Smooth muscle cell (in vitro differentiated cells): ENCODE results near the gene SOHLH1. TPM values are rescaled to one million over a fixed set of nuclear protein-coding genes. Genes with fewer than 3 reads are reported as not detected.

Experiments
- DNase-seq: peaks from one replicate; lab custom pipeline; 2025; ENCODE audit not compliant: unreplicated experiment; lab: John Stamatoyannopoulos, UW
- H2AFZ ChIP-seq: fragments of 200-600 bp; sonication (generic); 2 replicates; pipeline ENCODE4 v1.6.0; 2016; ENCODE audit warnings: antibody characterized with exemption, low read depth, mild to moderate bottlenecking
- H3F3A ChIP-seq: fragments of 200-600 bp; sonication (generic); 2 replicates; pipeline ENCODE4 v1.6.0; 2017; ENCODE audit warnings: antibody characterized with exemption, low read depth
- H3K27ac ChIP-seq: fragments of 200-600 bp; sonication (generic); 2 replicates; pipeline ENCODE4 v1.5.1; 2016; ENCODE audit warnings: low read depth, mild to moderate bottlenecking
- H3K27me3 ChIP-seq: fragments of 200-600 bp; sonication (generic); 2 replicates; pipeline ENCODE4 v1.6.1; 2016; ENCODE audit warnings: low read depth, mild to moderate bottlenecking
- H3K36me3 ChIP-seq: fragments of 200-600 bp; sonication (generic); 2 replicates; pipeline ENCODE4 v1.5.1; 2016; ENCODE audit warnings: low read depth
- H3K4me1 ChIP-seq: fragments of 200-600 bp; sonication (generic); 2 replicates; pipeline ENCODE4 v1.5.1; 2016; ENCODE audit warnings: low read depth
- H3K4me2 ChIP-seq: fragments of 200-600 bp; sonication (generic); 2 replicates; pipeline ENCODE4 v1.6.0; 2016; ENCODE audit warnings: mild to moderate bottlenecking
- H3K4me3 ChIP-seq: fragments of 200-600 bp; sonication (generic); 2 replicates; pipeline ENCODE4 v1.5.1; 2016; ENCODE audit warnings: mild to moderate bottlenecking
- H3K79me2 ChIP-seq: fragments of 200-600 bp; sonication (generic); 2 replicates; pipeline ENCODE4 v1.6.0; 2016; ENCODE audit warnings: low read depth, mild to moderate bottlenecking
- H3K9ac ChIP-seq: fragments of 200-600 bp; sonication (generic); 2 replicates; pipeline ENCODE4 v1.6.0; 2016; ENCODE audit warnings: low read depth
- H3K9me3 ChIP-seq: fragments of 200-600 bp; sonication (generic); replicated peaks from 2 replicates; pipeline ENCODE4 v1.5.1; 2016; ENCODE audit warnings: low read depth
- H4K20me1 ChIP-seq: fragments of 200-600 bp; sonication (generic); 2 replicates; pipeline ENCODE4 v1.6.0; 2016; ENCODE audit warnings: low read depth
- WGBS: methylation state at CpG from one replicate; pipeline ENCODE4 v1.1.7; 2016; ENCODE audit warnings: low lambda C conversion rate; 5-methylcytosine and 5-hydroxymethylcytosine counted together
- polyA plus RNA-seq: library from polyadenylated mRNA; unstranded; fragments of >200 nt; fragmentation: Nextera tagmentation; extraction: Ambion mirVana; gene quantifications from 2 replicates; pipeline ENCODE4 v1.2.1, GENCODE V29; 2016
- total RNA-seq: library from RNA; depleted of rRNA; stranded (reverse); fragments of >200 nt; gene quantifications from 2 replicates; pipeline ENCODE4 v1.2.3, GENCODE V29; 2014
- TF ChIP-seq, protein P1 (sequence below): fragments of 200-600 bp; sonication (generic); IDR thresholded peaks from 2 replicates; pipeline ENCODE4 v1.5.1; 2017; ENCODE audit warnings: borderline replicate concordance, mild to moderate bottlenecking, antibody characterized with exemption; ENCODE audit not compliant: insufficient read depth, poor library complexity, severe bottlenecking

Gene SOHLH1
- total and polyA plus RNA-seq, 2 experiments from 2014 or later: not detected

DNA sequence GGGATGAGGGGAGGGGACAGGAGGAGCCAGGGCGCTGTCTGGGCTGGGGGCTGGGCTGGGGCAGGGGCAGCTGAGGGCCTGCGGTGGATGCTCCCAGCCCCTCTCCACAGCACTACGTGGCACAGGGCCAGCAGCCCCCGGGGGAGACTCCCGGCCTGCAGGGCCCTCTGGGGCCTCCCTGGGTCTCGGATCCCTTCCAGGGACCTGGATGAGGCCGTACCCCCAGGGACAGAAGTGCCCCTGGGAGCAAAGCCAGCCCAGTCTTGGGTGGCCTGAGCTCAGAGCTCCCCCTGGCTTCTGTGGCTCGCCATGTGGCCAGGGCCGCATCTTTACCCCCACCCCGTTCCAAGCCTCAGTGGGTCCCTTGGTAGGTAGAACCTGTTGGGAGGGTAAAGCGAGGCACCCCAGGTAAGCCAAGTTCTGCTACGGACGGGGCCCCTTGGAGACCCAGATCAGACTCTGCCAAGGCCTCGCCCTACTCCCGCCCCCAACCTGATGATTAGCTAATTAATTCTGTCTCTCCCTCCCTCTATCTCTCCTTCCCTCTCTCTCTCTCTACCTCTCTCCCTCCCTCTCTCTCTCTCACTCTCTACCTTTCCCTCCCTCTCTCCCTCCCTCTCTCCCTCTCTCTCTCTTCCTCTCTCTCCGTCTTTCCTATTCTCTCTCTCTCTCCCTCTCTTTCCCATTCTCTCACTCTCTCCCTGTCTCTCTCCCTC lies 27.0 kb upstream of the SOHLH1 start:
- Histone ChIP-seq H2AFZ (no peak overlapping the region), H3K9me3 (no peaks in the 10 kb centered on the region), H3K4me2 (no peak overlapping the region), H3F3A (no peaks in the 10 kb centered on the region), H3K4me3 (no peak overlapping the region), H3K36me3 (no peaks in the 10 kb centered on the region), H3K4me1 (no peaks in the 10 kb centered on the region), H3K27me3 (no peaks in the 10 kb centered on the region), H3K9ac (no peak overlapping the region), H3K27ac (no peak overlapping the region), H3K79me2 (no peaks in the 10 kb centered on the region), H4K20me1 (no peaks in the 10 kb centered on the region)
- TF ChIP-seq, protein P1, sequence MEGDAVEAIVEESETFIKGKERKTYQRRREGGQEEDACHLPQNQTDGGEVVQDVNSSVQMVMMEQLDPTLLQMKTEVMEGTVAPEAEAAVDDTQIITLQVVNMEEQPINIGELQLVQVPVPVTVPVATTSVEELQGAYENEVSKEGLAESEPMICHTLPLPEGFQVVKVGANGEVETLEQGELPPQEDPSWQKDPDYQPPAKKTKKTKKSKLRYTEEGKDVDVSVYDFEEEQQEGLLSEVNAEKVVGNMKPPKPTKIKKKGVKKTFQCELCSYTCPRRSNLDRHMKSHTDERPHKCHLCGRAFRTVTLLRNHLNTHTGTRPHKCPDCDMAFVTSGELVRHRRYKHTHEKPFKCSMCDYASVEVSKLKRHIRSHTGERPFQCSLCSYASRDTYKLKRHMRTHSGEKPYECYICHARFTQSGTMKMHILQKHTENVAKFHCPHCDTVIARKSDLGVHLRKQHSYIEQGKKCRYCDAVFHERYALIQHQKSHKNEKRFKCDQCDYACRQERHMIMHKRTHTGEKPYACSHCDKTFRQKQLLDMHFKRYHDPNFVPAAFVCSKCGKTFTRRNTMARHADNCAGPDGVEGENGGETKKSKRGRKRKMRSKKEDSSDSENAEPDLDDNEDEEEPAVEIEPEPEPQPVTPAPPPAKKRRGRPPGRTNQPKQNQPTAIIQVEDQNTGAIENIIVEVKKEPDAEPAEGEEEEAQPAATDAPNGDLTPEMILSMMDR: peak; percentile 4
- no peak for DNase-seq
- 86% methylated on average over 9 of the region's 16 CpGs for WGBS

DNA sequence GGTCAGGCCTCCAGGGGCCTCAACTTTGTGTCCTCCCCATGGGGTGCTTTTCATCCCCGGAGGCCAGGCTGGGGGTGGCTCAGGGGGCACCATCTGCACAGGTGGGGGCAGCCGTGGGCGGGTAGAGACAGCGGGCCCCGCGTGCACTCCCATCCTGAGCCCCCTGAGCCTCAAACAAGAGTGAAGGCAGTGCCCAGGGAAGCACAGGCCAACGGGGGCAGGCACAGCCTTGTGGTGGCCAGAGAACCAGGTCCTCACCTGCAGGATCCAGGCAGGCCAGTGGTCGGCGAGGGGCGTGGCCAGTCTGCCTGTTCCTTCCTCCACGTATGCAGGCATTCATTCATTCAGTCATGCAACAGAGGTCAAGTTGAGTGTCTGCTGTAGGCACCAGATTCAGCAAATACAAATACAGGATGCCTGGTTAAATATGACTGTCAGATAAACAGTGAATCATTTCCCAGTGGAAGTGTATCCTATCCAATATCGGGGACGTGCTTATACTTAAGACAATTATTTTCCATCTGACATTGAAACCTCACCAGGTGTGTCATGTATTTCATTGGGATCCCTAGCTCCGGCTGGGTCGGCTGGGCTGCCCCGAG lies 25.0 kb upstream of the SOHLH1 start:
- 92% methylated on average over 16 of the region's 16 CpGs for WGBS
- H3K4me3 ChIP-seq: no peak overlapping the region
- no peak overlapping the region for H3K27ac ChIP-seq
- DNase-seq: no peak
- H3K9me3 ChIP-seq: no peaks in the 10 kb centered on the region
- no peaks in the 10 kb centered on the region for H4K20me1 ChIP-seq
- H3K4me2 ChIP-seq: no peak overlapping the region
- no peaks in the 10 kb centered on the region for H3K36me3 ChIP-seq
- no peaks in the 10 kb centered on the region for H3K79me2 ChIP-seq
- TF ChIP-seq, protein P1: no peak
- no peak overlapping the region for H2AFZ ChIP-seq
- H3F3A ChIP-seq: no peaks in the 10 kb centered on the region
- H3K9ac ChIP-seq: no peak overlapping the region
- no peaks in the 10 kb centered on the region for H3K4me1 ChIP-seq
- no peaks in the 10 kb centered on the region for H3K27me3 ChIP-seq

DNA sequence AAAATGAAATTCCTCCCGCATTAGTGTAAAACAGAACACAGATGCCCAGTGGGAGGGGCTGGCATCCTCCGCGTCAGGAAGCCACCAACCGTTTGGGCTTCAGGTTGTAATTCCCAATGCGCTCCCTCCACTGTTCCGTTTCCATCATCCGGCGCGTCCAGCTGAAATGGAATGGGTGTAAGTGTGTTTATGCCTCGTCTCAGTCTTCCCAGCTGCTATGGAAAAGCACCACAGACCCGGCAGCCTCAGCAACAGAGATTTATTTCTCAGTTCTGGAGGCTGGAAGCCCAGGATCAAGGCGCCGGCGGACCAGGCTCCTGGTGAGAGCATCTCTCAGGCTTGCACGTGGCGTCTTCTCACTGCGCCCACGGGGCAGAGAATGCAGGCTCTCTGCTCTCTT lies 23.1 kb upstream of the SOHLH1 start:
- Histone ChIP-seq H3K79me2 (no peaks in the 10 kb centered on the region), H4K20me1 (no peaks in the 10 kb centered on the region), H3K27me3 (no peaks in the 10 kb centered on the region), H3K36me3 (no peaks in the 10 kb centered on the region), H2AFZ (no peak overlapping the region), H3K4me3 (no peak overlapping the region), H3F3A (no peaks in the 10 kb centered on the region), H3K27ac (no peak overlapping the region), H3K4me1 (no peaks in the 10 kb centered on the region), H3K9ac (no peak overlapping the region), H3K4me2 (no peak overlapping the region), H3K9me3 (no peaks in the 10 kb centered on the region)
- TF ChIP-seq, protein P1: no peak
- WGBS: 79% methylated on average over 18 of the region's 18 CpGs
- no peak for DNase-seq
